HepG2 (cell line): ENCODE results near the gene DUSP22.

Experiments used
- HMG20A ChIP-seq: IDR thresholded peaks from 2 replicates; pipeline ENCODE4 v1.6.1; 2016; ENCODE audit warnings: borderline replicate concordance
- POLR2A ChIP-seq, 2 experiments: IDR thresholded peaks; 2 replicates each; pipeline ENCODE4 v1.6.1; 2011; ENCODE audit warnings: low read depth in 2 of 2, low read length in 2 of 2, mild to moderate bottlenecking in 1 of 2, moderate library complexity in 1 of 2; ENCODE audit not compliant: insufficient read depth in 1 of 2
- TF ChIP-seq, protein P1 (sequence below), 2 experiments: sonication (generic) in 1 of 2; formaldehyde crosslinking in 1 of 2; IDR thresholded peaks; 2 replicates each; pipeline versions ENCODE4 v1.6.1 to v1.9.0; 2014 to 2022; ENCODE audit warnings: antibody characterized with exemption in 1 of 2, borderline replicate concordance in 1 of 2, inconsistent platforms in 1 of 2, low read depth in 1 of 2, missing genetic modification reagents in 1 of 2

DNA sequence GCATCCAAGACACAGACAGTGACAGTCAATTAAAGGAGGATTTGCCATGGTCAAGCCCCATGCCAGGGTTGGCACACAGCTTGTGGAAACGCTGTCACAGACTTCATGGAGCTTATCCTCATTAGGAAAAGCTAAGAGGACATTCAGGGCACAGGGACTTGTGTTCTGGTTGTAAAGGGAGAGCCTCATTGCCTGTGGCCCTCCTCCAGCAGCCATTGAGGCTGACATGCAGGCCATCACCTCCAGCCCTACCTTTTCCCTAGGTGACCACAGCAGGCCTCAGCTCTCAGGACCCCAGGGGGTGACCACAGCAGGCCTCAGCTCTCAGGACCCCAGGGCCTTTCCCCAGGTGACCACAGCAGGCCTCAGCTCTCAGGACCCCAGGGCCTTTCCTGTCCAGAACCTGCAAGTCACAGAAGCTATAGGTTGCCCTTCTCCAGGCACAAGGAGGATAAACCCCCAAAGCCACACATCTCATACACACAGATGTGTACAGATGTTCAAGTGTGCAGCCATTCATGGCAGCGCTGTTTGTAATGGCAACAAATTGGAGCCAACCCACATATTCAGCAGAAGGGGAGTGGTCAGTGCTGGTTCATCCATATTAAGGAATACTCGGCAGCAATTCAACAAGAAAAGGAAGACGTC is 26.1 kb downstream of the DUSP22 start:
- TF ChIP-seq HMG20A (CRISPR knock-in tag), result no peak
- no peak for TF ChIP-seq POLR2A (IDR thresholded peaks at IDR 0.05; ENCODE audit: insufficient read depth in 1 of 2, low read depth in 2 of 2, low read length in 2 of 2)
- TF ChIP-seq, protein P1, sequence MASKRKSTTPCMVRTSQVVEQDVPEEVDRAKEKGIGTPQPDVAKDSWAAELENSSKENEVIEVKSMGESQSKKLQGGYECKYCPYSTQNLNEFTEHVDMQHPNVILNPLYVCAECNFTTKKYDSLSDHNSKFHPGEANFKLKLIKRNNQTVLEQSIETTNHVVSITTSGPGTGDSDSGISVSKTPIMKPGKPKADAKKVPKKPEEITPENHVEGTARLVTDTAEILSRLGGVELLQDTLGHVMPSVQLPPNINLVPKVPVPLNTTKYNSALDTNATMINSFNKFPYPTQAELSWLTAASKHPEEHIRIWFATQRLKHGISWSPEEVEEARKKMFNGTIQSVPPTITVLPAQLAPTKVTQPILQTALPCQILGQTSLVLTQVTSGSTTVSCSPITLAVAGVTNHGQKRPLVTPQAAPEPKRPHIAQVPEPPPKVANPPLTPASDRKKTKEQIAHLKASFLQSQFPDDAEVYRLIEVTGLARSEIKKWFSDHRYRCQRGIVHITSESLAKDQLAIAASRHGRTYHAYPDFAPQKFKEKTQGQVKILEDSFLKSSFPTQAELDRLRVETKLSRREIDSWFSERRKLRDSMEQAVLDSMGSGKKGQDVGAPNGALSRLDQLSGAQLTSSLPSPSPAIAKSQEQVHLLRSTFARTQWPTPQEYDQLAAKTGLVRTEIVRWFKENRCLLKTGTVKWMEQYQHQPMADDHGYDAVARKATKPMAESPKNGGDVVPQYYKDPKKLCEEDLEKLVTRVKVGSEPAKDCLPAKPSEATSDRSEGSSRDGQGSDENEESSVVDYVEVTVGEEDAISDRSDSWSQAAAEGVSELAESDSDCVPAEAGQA (IDR thresholded peaks at IDR 0.05; ENCODE audit: low read depth), result no peak
- TF ChIP-seq, protein P1 (CRISPR knock-in tag; IDR thresholded peaks at IDR 0.05; ENCODE audit: borderline replicate concordance), result no peak
